Esophagus squamous epithelium (tissue), 4 donors: Measurements from ENCODE around the gene ANO5.

Experiments used
- CTCF ChIP-seq, 6 experiments: fragments of 450-650 bp in 4 of 6; fragments of 200-600 bp in 2 of 6; sonication (generic) in 2 of 6; IDR thresholded peaks; one replicate each; pipeline ENCODE4 v1.5.1; 2016 to 2019; ENCODE audit warnings: antibody characterized with exemption in 6 of 6, mild to moderate bottlenecking in 4 of 6, moderate library complexity in 4 of 6
- POLR2A ChIP-seq, 4 donors: fragments of 450-650 bp; IDR thresholded peaks; one replicate each; pipeline ENCODE4 v1.6.1; 2017; ENCODE audit warnings: antibody characterized with exemption in 4 of 4, mild to moderate bottlenecking in 4 of 4, moderate library complexity in 3 of 4

- TF ChIP-seq CTCF (IDR thresholded peaks at IDR 0.05): no peak
- TF ChIP-seq POLR2A (IDR thresholded peaks at IDR 0.05): no peak
Observed at GRCh38 chr11:22225190-22225589, 32.3 kb downstream of the ANO5 start.
